K562 (cell line): ENCODE data around the gene PAFAH1B2. TPM values are rescaled to one million over a fixed set of nuclear protein-coding genes. Genes with fewer than 3 reads are reported as not detected.

ENCODE experiments used
- ATAC-seq: fragments of 200-7000 bp; cut with Tn5 transposase; 3 replicates; pipeline ENCODE4 v1.9.1; 2020; ENCODE audit warnings: moderate library complexity
- BruUV-seq: library from RNA; stranded (reverse); fragments of 400-500 nt; replicated peaks from 2 replicates; lab custom pipeline; 2021; lab: Mats Ljungman, UMichigan
- CTCF ChIA-PET: fragments of 300-600 bp; formaldehyde crosslinking; extraction: SDS; loops from one replicate; lab custom pipeline; 2021; ENCODE audit warnings: low intra/inter-chr PET ratio; lab: Yijun Ruan, JAX
- POLR2A ChIA-PET: fragments of 300-600, 350-650 bp; sonication (Branson Sonifier 250); formaldehyde crosslinking; extraction: SDS; loops from one replicate; lab custom pipeline; 2021; ENCODE audit warnings: antibody characterized with exemption, inconsistent platforms; lab: Yijun Ruan, JAX
- DNase-seq, 4 experiments: peaks; one replicate each; pipeline versions ENCODE4 v3.0.0 to v3.0.0-alpha.2; 2011 to 2018; ENCODE audit warnings: low spot score in 3 of 4, mixed read lengths in 3 of 4; ENCODE audit errors: extremely low read depth in 1 of 4
- FAIRE-seq: peaks from 2 replicates; lab custom pipeline; 2011; peaks lifted over from hg19 to GRCh38; lab: Jason Lieb, UNC
- H2AFZ ChIP-seq: 2 replicates; pipeline ENCODE4 v1.6.0; 2011; ENCODE audit warnings: low read depth, low read length, control low read depth, inconsistent platforms
- H3K27ac ChIP-seq: fragments of 200-600 bp; 3 replicates; pipeline ENCODE4 v1.8.0; 2011; ENCODE audit warnings: low read depth, mild to moderate bottlenecking, control low read depth, inconsistent platforms, low read length, moderate library complexity, mixed read lengths; ENCODE audit errors: extremely low read depth
- H3K27me3 ChIP-seq, 2 experiments: fragments of 300-600 bp in 1 of 2; 2 replicates in 1 of 2; 3 replicates in 1 of 2; pipeline versions ENCODE4 v1.6.0 to v1.8.0; 2011; ENCODE audit warnings: inconsistent platforms in 2 of 2, low read length in 2 of 2, mild to moderate bottlenecking in 1 of 2, mixed read lengths in 1 of 2, moderate library complexity in 1 of 2; ENCODE audit not compliant: control insufficient read depth in 2 of 2, insufficient read depth in 2 of 2
- H3K36me3 ChIP-seq: fragments of 300-600 bp; 3 replicates; pipeline ENCODE4 v1.8.0; 2011; ENCODE audit warnings: mild to moderate bottlenecking, low read length, inconsistent platforms; ENCODE audit not compliant: control insufficient read depth, insufficient read depth
- H3K4me1 ChIP-seq, 2 experiments: fragments of 200-600 bp in 1 of 2; replicated peaks in 1 of 2; 2 replicates in 1 of 2; 3 replicates in 1 of 2; pipeline versions ENCODE4 v1.5.1 to v1.8.0; 2011; ENCODE audit warnings: inconsistent platforms in 2 of 2, low read length in 2 of 2, mild to moderate bottlenecking in 1 of 2, mixed read lengths in 1 of 2, moderate library complexity in 1 of 2; ENCODE audit not compliant: control insufficient read depth in 2 of 2, insufficient read depth in 2 of 2
- H3K4me2 ChIP-seq: 2 replicates; pipeline ENCODE4 v1.6.1; 2011; ENCODE audit warnings: low read length, control low read depth, inconsistent platforms, mixed read lengths; ENCODE audit not compliant: insufficient read depth
- H3K4me3 ChIP-seq: fragments of 200-600 bp; sonication (generic), shearing (Covaris generic); 2 replicates; pipeline ENCODE4 v1.5.1; 2016; ENCODE audit warnings: control low read depth, inconsistent platforms
- H3K79me2 ChIP-seq: fragments of 200-600 bp; 3 replicates; pipeline ENCODE4 v1.8.0; 2011; ENCODE audit warnings: low read length, inconsistent platforms; ENCODE audit not compliant: control insufficient read depth, insufficient read depth
- H3K9ac ChIP-seq, 2 experiments: 2 replicates each; pipeline versions ENCODE4 v1.6.0 to v1.6.1; 2011; ENCODE audit warnings: low read depth in 2 of 2, low read length in 2 of 2, control low read depth in 1 of 2, inconsistent platforms in 1 of 2, mild to moderate bottlenecking in 1 of 2, mixed read lengths in 1 of 2; ENCODE audit not compliant: insufficient read depth in 1 of 2
- H3K9me1 ChIP-seq: one replicate; pipeline ENCODE4 v1.6.0; 2011; ENCODE audit warnings: inconsistent platforms, mild to moderate bottlenecking, low read length, moderate library complexity; ENCODE audit not compliant: control insufficient read depth, insufficient read depth
- H3K9me3 ChIP-seq: replicated peaks from 2 replicates; pipeline ENCODE4 v1.5.1; 2011; ENCODE audit warnings: low read depth, low read length, inconsistent platforms; ENCODE audit not compliant: control insufficient read depth, insufficient read depth
- H4K20me1 ChIP-seq: replicated peaks from 2 replicates; pipeline ENCODE4 v1.6.1; 2011; ENCODE audit warnings: low read length, inconsistent platforms, mixed read lengths; ENCODE audit not compliant: control insufficient read depth, insufficient read depth
- BACH1 ChIP-seq: fragments of 200-800 bp; sonication (Bioruptor generic); IDR thresholded peaks from 2 replicates; pipeline ENCODE4 v1.6.1; 2016; ENCODE audit warnings: missing genetic modification characterization, missing compliant biosample characterization
- ILK ChIP-seq: fragments of 450-650 bp; IDR thresholded peaks from 2 replicates; pipeline ENCODE4 v1.6.1; 2016; ENCODE audit warnings: missing genetic modification characterization, low read depth, mild to moderate bottlenecking, missing compliant biosample characterization, moderate library complexity, borderline replicate concordance
- MLX ChIP-seq, 2 experiments: fragments of 450-650 bp in 1 of 2; sonication (generic) in 1 of 2; formaldehyde crosslinking; conservative IDR thresholded peaks; 2 replicates each; pipeline versions ENCODE4 v1.4.0 to v1.8.1; 2020 to 2022; ENCODE audit warnings: mild to moderate bottlenecking in 1 of 2, missing genetic modification reagents in 1 of 2
- MYBL2 ChIP-seq, 2 experiments: fragments of 450-650 bp in 1 of 2; sonication (generic) in 1 of 2; formaldehyde crosslinking in 1 of 2; IDR thresholded peaks; 2 replicates each; pipeline versions ENCODE4 v1.6.1 to v1.8.1; 2017 to 2022; ENCODE audit warnings: borderline replicate concordance in 1 of 2, inconsistent platforms in 1 of 2, low read depth in 1 of 2, mild to moderate bottlenecking in 1 of 2, missing genetic modification reagents in 1 of 2, moderate library complexity in 1 of 2
- NFIC ChIP-seq: fragments of 450-650 bp; IDR thresholded peaks from 2 replicates; pipeline ENCODE4 v1.6.1; 2017; ENCODE audit warnings: mild to moderate bottlenecking, inconsistent platforms
- RBM39 ChIP-seq: fragments of 200-400 bp; formaldehyde crosslinking; optimal IDR thresholded peaks from 2 replicates; pipeline ENCODE3; 2018; ENCODE audit warnings: low read depth, low read length
- SAFB2 ChIP-seq: fragments of 200-400 bp; formaldehyde crosslinking; IDR thresholded peaks from 2 replicates; pipeline ENCODE4 v1.6.1; 2018; ENCODE audit warnings: borderline replicate concordance, low read length, low read depth, moderate library complexity; ENCODE audit not compliant: severe bottlenecking
- ZNF449 ChIP-seq: fragments of 250-450 bp; sonication (Bioruptor Pico); IDR thresholded peaks from 2 replicates; pipeline ENCODE4 v1.8.0; 2022; ENCODE audit warnings: moderate library complexity, mild to moderate bottlenecking, inconsistent platforms
- WGBS: fragments of 100-300 bp; shearing (Covaris generic); methylation state at CpG from one replicate; pipeline ENCODE4 v1.1.6; 2016; ENCODE audit warnings: low coverage, mixed read lengths; ENCODE audit not compliant: insufficient coverage; ENCODE audit errors: missing lambda C conversion rate; 5-methylcytosine and 5-hydroxymethylcytosine counted together
- in situ Hi-C: fragments of 300-500 bp; cut with MboI; formaldehyde crosslinking; loops from 4 replicates; pipeline ENCODE4 v1.15.0; 2018; ENCODE audit warnings: inconsistent platforms, mixed read lengths
- intact Hi-C: fragments of 100-400 bp; cut with micrococcal nuclease; formaldehyde crosslinking; loops from 2 replicates; pipeline ENCODE4 v1.14.2; 2022
- polyA plus RNA-seq, 8 experiments: library from polyadenylated mRNA; depleted of rRNA in 4 of 8; stranded (reverse) in 5 of 8; unstranded in 3 of 8; fragments of >200 nt; fragmentation: Nextera tagmentation in 2 of 8; fragmentation: Illumina TruSeq in 1 of 8; extraction: Ambion mirVana in 2 of 8; extraction: Trizol in 1 of 8; gene quantifications; 2 replicates each; pipeline versions ENCODE4 v1.2.1 to v1.2.3, GENCODE V29; 2011 to 2014; ENCODE audit warnings: inconsistent platforms in 1 of 8, missing spikeins in 1 of 8
- total RNA-seq, 7 experiments: library from RNA; depleted of rRNA in 6 of 7; stranded (reverse); fragments of >200 nt in 6 of 7; fragmentation: Illumina TruSeq in 2 of 7; extraction: Trizol in 2 of 7; gene quantifications; 2 replicates each; pipeline versions ENCODE4 v1.2.1 to v1.2.3, GENCODE V29; 2011 to 2021; ENCODE audit warnings: low replicate concordance in 1 of 7

Gene PAFAH1B2
- total and polyA plus RNA-seq, 9 of the 15 experiments (the other 6 are each of a cell fraction or from before 2014, with no cell fraction given), result 27.8 to 94.7 (median 64.9) TPM

GRCh38 chr11:117193130-117194020 is 49.3 kb downstream of the PAFAH1B2 start (continued):
- TF ChIP-seq ZNF449 (CRISPR knock-in tag) (no peak), MLX (CRISPR knock-in tag; conservative IDR thresholded peaks at IDR 0.05) (no peak)

- POLR2A ChIA-PET, result interaction anchor here (1.1 to 1.2 kb wide), 4 partner anchors 13 to 30 kb away, joined by 3 to 6 read pairs (median 3); no protein-coding TSS in a partner anchor
- TF ChIP-seq MYBL2 (IDR thresholded peaks at IDR 0.05; ENCODE audit: low read depth) (no peak), MYBL2 (CRISPR knock-in tag; IDR thresholded peaks at IDR 0.05; ENCODE audit: borderline replicate concordance) (no peak), RBM39 (no peak), NFIC (no peak), ILK (no peak), BACH1 (tag) (no peak), SAFB2 (no peak)
Measured at GRCh38 chr11:117194267-117194666, 50.2 kb downstream of the PAFAH1B2 start.

More at GRCh38 chr11:117194267-117194666, 50.2 kb downstream of the PAFAH1B2 start:
- DNase-seq (no peak), FAIRE-seq (peak; percentile 26), ATAC-seq (no peak)
- Histone ChIP-seq H3K9me3 (no peaks in the 10 kb centered on the region), H3K4me3 (no peak overlapping the region), H3K9ac (0 out of 4 replicates have a peak overlapping the region, but pooled peaks of 1 of the 2 experiments have one; percentile 26), H3K79me2 (no peaks in the 10 kb centered on the region), H3K36me3 (peaks cover 32% of the 10 kb centered on the region; the same call in 2 of the 3 replicates), H3K27ac (no peak overlapping the region), H3K4me1 (peaks cover 0 to 23% of the 10 kb centered on the region in 2 experiments; a peak in 3 of 5 replicates), H2AFZ (no peak overlapping the region), H4K20me1 (peaks cover 3% of the 10 kb centered on the region), H3K9me1 (no peaks in the 10 kb centered on the region), H3K4me2 (no peak overlapping the region), H3K27me3 (no peaks in the 10 kb centered on the region)
- intact Hi-C loops (no loop called here), in situ Hi-C loops (no loop called here)
- CTCF ChIA-PET, result no interaction called here
- 80% methylated on average over 5 of the region's 5 CpGs for WGBS
- BruUV-seq, result no TSS peak
